SH-SY5Y (cell line): ENCODE results near the gene ZFAND2A.

Experiments
- GATA2 ChIP-seq: IDR thresholded peaks from 2 replicates; pipeline ENCODE4 v1.6.1; 2011; ENCODE audit warnings: mild to moderate bottlenecking, low read depth, low read length
- GATA3 ChIP-seq: IDR thresholded peaks from 2 replicates; pipeline ENCODE4 v1.6.1; 2011; ENCODE audit warnings: low read depth, mild to moderate bottlenecking, low read length, moderate library complexity

- TF ChIP-seq GATA2 (no peak), GATA3 (no peak)
Observed at GRCh38 chr7:1192171-1192676, 32.2 kb upstream of the ZFAND2A start.
